MCF 10A (cell line): ENCODE measurements around the gene ZNG1A. TPM values are rescaled to one million over a fixed set of nuclear protein-coding genes. Genes with fewer than 3 reads are reported as not detected.
"Not testable (repeated sequence)": the region's sequence is repeated elsewhere in the genome, so short reads cannot be mapped to it uniquely, and the experiment has no call there.

Experiments used
- BruUV-seq: library from RNA; stranded (reverse); fragments of 400-500 nt; replicated peaks from 2 replicates; lab custom pipeline; 2021; lab: Mats Ljungman, UMichigan
- CTCF ChIA-PET: fragments of 300-600 bp; sonication (Branson Sonifier 250); formaldehyde crosslinking; extraction: SDS; loops from one replicate; lab custom pipeline; 2021; ENCODE audit warnings: antibody characterized with exemption, inconsistent platforms; lab: Yijun Ruan, JAX
- POLR2A ChIA-PET: fragments of 300-600, 350-650 bp; sonication (Branson Sonifier 250); formaldehyde crosslinking; extraction: SDS; loops from one replicate; lab custom pipeline; 2020; ENCODE audit warnings: antibody characterized with exemption, inconsistent platforms; lab: Yijun Ruan, JAX
- DNase-seq: peaks from one replicate; pipeline ENCODE4 v3.0.0-alpha.2; 2018; ENCODE audit not compliant: unreplicated experiment
- H3K27ac Mint-ChIP-seq: one replicate; pipeline ENCODE4 v1.8.0; 2022; ENCODE audit warnings: mild to moderate bottlenecking, low read depth, mixed read lengths; ENCODE audit not compliant: unreplicated experiment
- H3K27me3 Mint-ChIP-seq: one replicate; pipeline ENCODE4 v1.8.0; 2022; ENCODE audit warnings: mixed read lengths; ENCODE audit not compliant: insufficient read depth, unreplicated experiment
- H3K36me3 Mint-ChIP-seq: one replicate; pipeline ENCODE4 v1.8.0; 2022; ENCODE audit warnings: mild to moderate bottlenecking, moderate library complexity, mixed read lengths; ENCODE audit not compliant: insufficient read depth, unreplicated experiment
- H3K4me1 Mint-ChIP-seq: one replicate; pipeline ENCODE4 v1.8.0; 2022; ENCODE audit warnings: mixed read lengths; ENCODE audit not compliant: insufficient read depth, unreplicated experiment
- H3K4me3 Mint-ChIP-seq: one replicate; pipeline ENCODE4 v1.8.0; 2022; ENCODE audit warnings: mild to moderate bottlenecking, moderate library complexity, mixed read lengths; ENCODE audit not compliant: unreplicated experiment
- H3K9me3 Mint-ChIP-seq: one replicate; pipeline ENCODE4 v1.8.0; 2022; ENCODE audit warnings: mixed read lengths; ENCODE audit not compliant: unreplicated experiment
- intact Hi-C: fragments of 100-400 bp; cut with micrococcal nuclease; formaldehyde crosslinking; loops from 2 replicates; pipeline ENCODE4 v1.14.1; 2022
- total RNA-seq: library from RNA; stranded (reverse); gene quantifications from 2 replicates; pipeline ENCODE4 v1.2.3, GENCODE V29; 2022
- TF ChIP-seq, protein P1 (sequence below): fragments of 200-600 bp; IDR thresholded peaks from one replicate; pipeline ENCODE4 v1.8.0; 2022; ENCODE audit warnings: antibody characterized with exemption, mild to moderate bottlenecking; ENCODE audit not compliant: unreplicated experiment

ZNG1A gene
- total RNA-seq, 1 experiment from 2014 or later = 43.1 TPM

DNA sequence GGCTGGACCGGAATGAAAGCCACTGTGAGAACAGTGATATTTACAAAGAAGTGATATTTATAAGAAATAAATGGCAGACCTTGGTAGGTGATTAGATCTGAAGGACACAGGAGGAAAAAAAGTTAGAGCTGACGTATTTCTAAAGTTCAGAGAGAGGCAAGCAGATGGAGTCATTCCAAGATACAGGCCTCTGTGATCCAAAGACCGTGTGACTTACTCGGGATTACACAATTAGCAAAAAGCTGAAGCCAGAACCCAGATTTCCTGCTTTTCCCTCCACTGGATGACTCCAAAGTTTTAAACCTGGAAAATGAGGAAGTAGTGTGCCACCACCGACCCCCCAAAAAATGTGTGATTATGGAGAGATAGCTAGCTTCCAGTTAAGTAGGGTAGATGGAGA is 32.7 kb upstream of the ZNG1A start:
- Mint-ChIP-seq H3K9me3 (no peaks in the 10 kb centered on the region), H3K4me1 (no peaks in the 10 kb centered on the region), H3K36me3 (no peaks in the 10 kb centered on the region), H3K4me3 (no peak overlapping the region), H3K27me3 (no peaks in the 10 kb centered on the region), H3K27ac (no peak overlapping the region)
- intact Hi-C loops = no loop called here
- TF ChIP-seq, protein P1, sequence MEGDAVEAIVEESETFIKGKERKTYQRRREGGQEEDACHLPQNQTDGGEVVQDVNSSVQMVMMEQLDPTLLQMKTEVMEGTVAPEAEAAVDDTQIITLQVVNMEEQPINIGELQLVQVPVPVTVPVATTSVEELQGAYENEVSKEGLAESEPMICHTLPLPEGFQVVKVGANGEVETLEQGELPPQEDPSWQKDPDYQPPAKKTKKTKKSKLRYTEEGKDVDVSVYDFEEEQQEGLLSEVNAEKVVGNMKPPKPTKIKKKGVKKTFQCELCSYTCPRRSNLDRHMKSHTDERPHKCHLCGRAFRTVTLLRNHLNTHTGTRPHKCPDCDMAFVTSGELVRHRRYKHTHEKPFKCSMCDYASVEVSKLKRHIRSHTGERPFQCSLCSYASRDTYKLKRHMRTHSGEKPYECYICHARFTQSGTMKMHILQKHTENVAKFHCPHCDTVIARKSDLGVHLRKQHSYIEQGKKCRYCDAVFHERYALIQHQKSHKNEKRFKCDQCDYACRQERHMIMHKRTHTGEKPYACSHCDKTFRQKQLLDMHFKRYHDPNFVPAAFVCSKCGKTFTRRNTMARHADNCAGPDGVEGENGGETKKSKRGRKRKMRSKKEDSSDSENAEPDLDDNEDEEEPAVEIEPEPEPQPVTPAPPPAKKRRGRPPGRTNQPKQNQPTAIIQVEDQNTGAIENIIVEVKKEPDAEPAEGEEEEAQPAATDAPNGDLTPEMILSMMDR = no peak
- CTCF ChIA-PET = interaction anchor here (0.5 to 0.9 kb wide), 2 partner anchors 17 to 28 kb away, joined by 3 to 4 read pairs; no protein-coding TSS in a partner anchor
- peak; percentile 39 for DNase-seq
- BruUV-seq = no TSS peak
- POLR2A ChIA-PET = interaction anchor here (1.0 kb wide), 1 partner anchor 8 kb away, joined by 4 read pairs; no protein-coding TSS in a partner anchor

GRCh38 chr9:211036-211435 is 32.2 kb upstream of the ZNG1A start:
- no peak overlapping the region for H3K27ac Mint-ChIP-seq
- DNase-seq = no peak
- TF ChIP-seq, protein P1 = no peak
- BruUV-seq = no TSS peak
- ChIA-PET CTCF (interaction anchor here (0.5 to 0.9 kb wide), 3 partner anchors 18 to 604 kb away, joined by 3 to 4 read pairs (median 4); no protein-coding TSS in a partner anchor), POLR2A (interaction anchor here (1.0 kb wide), 1 partner anchor 9 kb away, joined by 4 read pairs; no protein-coding TSS in a partner anchor)
- intact Hi-C loops = no loop called here
- H3K4me3 Mint-ChIP-seq = no peak overlapping the region
- no peaks in the 10 kb centered on the region for H3K27me3 Mint-ChIP-seq
- H3K9me3 Mint-ChIP-seq = no peaks in the 10 kb centered on the region
- H3K36me3 Mint-ChIP-seq = no peaks in the 10 kb centered on the region
- no peaks in the 10 kb centered on the region for H3K4me1 Mint-ChIP-seq

DNA sequence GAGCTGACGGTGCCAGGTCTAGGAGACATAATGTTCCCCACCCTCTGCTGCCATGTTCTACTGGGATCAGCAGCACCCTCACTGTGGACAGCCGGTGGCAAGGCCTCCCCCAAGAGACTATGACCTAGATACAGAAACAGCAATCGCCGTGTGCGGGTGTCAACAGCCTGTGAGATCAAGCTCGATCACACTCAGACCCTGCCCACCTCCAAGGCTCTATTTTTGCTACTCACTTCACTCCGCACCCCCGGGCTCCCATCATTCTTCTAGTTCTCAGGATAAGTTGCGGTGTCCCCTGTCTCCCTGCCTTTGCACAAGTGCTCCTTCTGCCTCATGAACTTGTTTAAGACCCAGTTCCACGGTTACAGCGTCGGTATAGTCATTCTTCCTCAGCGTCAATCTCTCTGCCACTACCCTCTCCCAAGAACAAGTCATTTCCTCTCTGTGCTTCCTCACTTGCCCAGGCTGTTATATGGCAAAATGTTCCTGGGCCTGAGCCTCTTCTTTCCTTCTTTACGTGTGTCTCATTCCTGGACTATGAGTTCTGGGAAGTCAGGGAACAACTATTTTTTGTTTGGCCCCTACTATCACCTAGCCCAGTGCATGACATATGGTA is 30.4 kb upstream of the ZNG1A start:
- no peaks in the 10 kb centered on the region for H3K4me1 Mint-ChIP-seq
- no peak overlapping the region for H3K4me3 Mint-ChIP-seq
- TF ChIP-seq, protein P1 = no peak
- no peaks in the 10 kb centered on the region for H3K27me3 Mint-ChIP-seq
- DNase-seq = no peak
- BruUV-seq = no TSS peak
- no peak overlapping the region for H3K27ac Mint-ChIP-seq
- intact Hi-C loops = no loop called here
- ChIA-PET CTCF (no interaction called here), POLR2A (no interaction called here)
- no peaks in the 10 kb centered on the region for H3K9me3 Mint-ChIP-seq
- H3K36me3 Mint-ChIP-seq = no peaks in the 10 kb centered on the region

- TF ChIP-seq, protein P1 = no peak
- intact Hi-C loops = no loop called here
- Mint-ChIP-seq H3K9me3 (no peaks in the 10 kb centered on the region), H3K36me3 (no peaks in the 10 kb centered on the region), H3K4me1 (no peaks in the 10 kb centered on the region), H3K27ac (no peak overlapping the region), H3K4me3 (no peak overlapping the region), H3K27me3 (no peaks in the 10 kb centered on the region)
- CTCF ChIA-PET = no interaction called here
- no peak for DNase-seq
- no TSS peak for BruUV-seq
- POLR2A ChIA-PET = no interaction called here
These were observed 27.6 kb upstream of the ZNG1A start for GRCh38 chr9:206481-206880.

DNA sequence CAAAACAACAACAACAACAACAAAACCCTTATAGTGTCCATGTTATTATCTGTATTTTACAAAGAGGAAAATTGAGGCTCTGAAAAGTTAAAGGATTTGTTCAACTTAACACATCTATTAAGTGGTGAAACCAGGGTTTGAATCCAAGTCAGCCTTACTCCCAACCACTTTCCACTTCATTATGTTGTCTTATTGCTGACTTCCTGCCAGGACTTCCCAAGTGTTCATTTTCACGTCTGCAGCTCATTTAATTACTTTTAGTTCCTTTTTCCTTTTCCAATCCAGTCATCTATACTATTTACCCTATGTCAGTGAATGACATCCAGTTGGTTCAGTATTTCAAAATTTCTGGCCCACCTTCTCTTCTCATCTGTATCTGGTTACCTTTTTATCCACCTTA is 20.7 kb upstream of the ZNG1A start:
- POLR2A ChIA-PET, DNase-seq, H3K9me3 Mint-ChIP-seq, H3K27me3 Mint-ChIP-seq, H3K36me3 Mint-ChIP-seq, intact Hi-C loops, BruUV-seq, H3K27ac Mint-ChIP-seq, H3K4me1 Mint-ChIP-seq, H3K4me3 Mint-ChIP-seq, CTCF ChIA-PET: not testable (repeated sequence)

DNA sequence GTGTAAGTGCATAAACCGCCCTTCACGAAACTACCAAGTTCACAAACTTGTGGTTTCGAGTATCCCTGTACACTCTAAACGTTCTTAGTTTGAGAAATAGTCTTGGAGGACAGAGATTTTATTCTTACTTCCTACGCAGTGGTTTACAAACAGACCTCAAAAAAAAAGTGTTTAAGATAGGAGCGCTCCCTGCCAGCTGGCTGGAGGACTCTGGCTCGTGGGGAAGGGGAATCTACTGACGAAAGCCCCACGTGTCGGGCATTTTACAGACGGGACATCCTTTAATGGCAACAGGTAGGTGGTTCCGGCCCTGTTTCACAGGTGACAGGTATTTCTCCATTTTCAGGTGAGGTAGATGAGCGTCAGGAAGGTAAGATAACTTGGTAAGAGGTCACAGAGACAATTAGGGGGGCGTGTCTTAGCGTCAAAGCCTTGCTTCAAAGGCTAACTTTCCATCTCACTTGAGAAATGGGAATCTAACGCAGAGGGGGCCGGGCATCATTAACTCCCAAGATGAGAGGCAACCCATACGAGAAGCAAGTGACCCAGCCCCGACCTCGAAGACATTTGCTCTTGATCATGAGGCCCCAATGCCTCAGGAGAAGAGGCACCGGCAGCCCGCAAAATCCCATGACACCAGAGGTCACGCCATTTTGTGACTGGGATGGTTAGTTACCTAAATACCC is 573 bp downstream of the ZNG1A start:
- intact Hi-C loops, DNase-seq, H3K4me1 Mint-ChIP-seq, POLR2A ChIA-PET, H3K36me3 Mint-ChIP-seq, H3K27me3 Mint-ChIP-seq, H3K9me3 Mint-ChIP-seq, BruUV-seq, CTCF ChIA-PET: not testable (repeated sequence)
- Mint-ChIP-seq H3K27ac (peak overlapping the region; percentile 87), H3K4me3 (peak overlapping the region; percentile 75)
